ENCODE measurements around the gene SLC31A1.
"Not testable (repeated sequence)": the region's sequence is repeated elsewhere in the genome, so short reads cannot be mapped to it uniquely, and the experiment has no call there.

The SLC31A1 gene

DNA sequence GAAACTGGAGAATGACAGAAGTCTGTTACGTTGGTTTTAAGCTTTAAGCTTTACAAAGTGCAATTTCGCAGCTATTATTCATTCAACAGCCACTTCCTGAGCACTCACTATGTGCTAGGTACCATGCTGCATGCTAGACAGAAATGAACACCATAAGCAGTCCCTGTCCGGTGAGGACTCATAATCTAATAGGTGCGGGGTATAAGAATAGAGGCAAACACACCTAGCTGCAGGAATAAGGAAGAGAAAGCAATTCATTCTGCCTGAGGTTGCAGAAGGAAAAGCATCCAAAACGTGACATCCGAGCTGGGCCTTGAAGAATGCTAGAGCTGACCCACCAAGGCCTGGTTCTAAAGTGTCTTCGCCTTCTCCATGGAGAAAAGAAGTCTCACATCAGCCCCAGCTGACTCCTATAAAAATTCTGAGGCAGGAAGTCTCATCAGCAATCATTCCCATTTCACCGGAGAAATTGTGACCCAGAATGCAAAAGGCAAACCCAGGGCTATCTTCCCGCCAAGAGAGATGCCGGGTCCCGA is 809 bp upstream of the SLC31A1 start:
- DNase-seq (ENCODE audit: low spot score), result peak; percentile 28

DNA sequence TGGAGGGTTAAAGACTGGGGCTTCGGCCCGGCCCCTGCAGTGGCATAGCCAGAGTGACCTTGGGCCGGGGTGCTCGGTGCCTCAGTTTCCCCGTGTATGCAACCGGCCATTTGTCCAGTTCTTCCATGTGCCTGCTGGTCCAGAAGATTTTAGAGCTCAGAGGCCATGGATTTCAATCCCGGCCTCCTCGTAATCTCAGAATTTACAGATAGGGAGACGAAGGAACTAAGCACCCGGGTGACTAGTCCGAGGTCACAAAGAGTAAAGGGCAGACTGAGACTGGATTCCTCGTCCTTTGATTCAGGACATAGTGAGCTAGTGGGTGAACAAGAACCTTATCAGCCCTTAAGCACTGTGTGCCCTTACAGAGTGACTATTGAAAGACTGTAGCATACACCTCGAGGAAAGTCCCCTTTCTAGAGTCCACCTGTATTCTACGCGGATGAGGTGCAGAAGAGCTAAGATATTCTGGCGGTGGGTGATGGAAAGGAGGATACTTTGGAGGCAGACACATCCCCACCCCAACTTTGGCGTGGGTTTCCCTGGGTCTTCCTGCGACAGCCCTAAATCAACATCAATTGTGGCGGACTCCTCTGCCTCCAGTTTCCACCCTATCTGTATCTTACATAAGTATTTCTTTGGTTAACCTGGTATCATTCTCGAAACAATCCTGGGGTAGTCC is 597 bp downstream of the SLC31A1 start:
- DNase-seq (ENCODE audit: low spot score), result peak; percentile 31

DNA sequence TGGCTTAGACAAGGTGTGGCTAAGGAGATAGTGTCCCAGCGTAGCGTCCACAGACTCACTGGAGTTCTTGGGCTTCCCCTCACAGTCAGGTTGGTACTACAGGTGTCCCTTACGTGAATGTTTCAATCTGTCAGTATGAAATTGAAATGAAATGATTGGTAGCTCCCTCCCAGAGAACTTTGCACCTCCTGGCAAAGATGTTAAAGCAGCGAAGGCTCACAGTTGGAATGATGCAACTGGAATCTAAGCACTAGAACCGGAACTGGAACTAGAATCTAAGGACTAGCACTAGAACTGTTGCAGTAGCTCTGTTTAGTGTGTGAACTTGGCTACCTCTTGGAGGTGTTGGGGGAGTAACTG is 1.1 kb downstream of the SLC31A1 start:
- DNase-seq (ENCODE audit: low spot score), result peak; percentile 26

DNA sequence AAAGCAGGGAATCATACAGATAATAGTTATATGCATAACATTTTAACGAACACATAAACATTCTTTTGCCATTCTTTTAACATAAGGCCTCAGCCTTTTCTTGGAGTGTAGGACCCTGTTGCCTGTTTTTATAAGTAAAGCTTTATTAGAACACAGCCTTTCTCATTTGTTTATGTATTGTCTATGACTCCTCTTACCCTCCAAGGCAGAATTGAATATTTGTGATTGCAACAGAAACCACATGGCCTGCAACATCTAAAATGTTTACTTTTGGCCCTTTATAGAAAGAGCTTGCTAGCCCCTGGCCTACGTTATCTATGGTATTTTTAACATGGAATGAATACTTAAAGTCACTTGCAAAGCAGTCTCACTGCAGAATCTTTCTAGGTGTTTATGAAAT is 2.6 kb downstream of the SLC31A1 start:
- DNase-seq (ENCODE audit: low spot score), result no peak

DNA sequence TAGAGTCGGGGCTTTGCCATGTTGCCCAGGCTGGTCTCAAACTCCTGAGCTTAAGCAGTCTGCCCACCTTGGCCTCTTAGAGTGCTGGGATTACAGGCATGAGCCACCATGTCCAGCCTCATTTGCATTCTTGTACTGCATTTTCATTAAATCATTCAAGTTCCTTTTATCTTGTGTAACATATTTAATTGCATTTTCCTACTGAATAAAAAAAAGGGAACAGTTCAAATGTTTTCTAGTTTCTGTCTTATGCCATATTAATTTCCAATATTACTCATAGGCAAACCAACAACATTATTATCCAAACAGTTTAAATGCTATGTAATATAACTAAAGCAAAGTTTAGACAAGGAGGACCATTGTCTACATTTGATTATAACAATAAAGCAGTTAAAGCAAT is 6.1 kb downstream of the SLC31A1 start:
- DNase-seq (ENCODE audit: low spot score), result no peak

DNA sequence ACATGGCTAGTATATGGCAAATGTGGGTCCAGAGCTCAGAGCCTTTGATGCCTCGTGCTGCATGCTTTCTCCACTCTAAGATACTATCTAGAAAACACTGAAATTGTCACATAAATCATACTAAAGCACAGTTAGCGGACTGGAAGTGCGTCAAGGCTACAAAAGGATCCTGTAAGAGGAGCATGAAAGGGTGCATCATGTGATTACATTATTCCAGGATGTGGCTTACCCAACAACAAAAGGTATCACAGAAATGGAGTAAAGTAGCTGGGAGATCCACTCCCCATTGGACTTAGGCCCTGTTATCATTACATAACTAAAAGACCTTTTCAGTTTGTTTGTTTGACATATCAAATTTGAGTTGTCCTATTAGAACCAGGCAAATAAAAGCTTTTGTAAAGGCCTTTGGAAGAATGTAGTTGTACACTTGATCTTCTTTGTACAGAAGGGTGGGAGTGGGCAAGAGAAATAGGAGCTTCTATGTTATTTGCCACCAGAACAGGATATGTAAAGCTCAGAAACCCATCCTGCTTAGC is 6.9 kb downstream of the SLC31A1 start:
- DNase-seq (ENCODE audit: low spot score), result no peak

DNA sequence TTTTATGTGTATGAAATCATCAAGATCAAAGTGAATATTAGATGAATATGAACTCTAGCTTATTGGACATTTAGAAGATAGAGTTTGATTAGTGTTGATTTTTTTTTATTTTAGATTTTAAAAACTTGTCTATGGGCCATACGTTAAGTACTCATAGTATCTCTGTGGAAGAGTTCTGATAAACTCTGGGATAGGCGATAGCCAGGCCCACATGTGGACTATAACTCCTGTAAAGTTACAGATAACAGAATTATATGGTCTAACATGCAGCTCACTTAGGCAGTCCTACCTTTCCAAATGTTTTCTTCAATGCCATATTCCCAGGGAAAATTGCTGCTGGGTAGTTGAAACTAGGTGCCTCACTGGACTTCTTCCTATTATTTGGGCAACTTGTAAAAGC is 10.4 kb downstream of the SLC31A1 start:
- DNase-seq (ENCODE audit: low spot score), result no peak

DNA sequence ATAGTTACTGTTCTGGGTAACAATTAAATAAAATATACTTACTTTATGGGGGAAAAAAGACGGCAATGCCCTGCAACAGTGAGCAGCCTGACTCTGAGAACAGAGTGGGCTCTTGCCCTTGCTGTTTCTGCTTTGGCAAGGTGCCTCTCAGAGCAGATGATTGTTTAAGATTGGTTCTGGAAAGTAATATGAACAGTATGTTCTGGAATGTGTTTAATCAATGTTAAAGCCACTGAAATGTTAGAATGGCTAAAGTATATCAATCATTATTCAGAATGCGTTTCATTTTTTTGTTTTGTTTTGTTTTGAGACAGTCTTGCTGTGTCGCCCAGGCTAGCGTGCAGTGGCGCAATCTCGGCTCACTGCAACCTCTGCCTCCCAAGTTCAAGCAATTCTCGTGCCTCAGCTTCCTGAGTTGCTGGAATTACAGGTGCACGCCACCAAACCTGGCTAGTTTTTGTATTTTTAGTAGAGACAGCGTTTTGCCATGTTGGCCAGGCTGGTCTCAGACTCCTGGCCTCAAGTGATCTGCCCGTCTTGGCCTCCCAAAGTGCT is 14.4 kb downstream of the SLC31A1 start:
- not testable (repeated sequence) for DNase-seq (ENCODE audit: low spot score)

DNA sequence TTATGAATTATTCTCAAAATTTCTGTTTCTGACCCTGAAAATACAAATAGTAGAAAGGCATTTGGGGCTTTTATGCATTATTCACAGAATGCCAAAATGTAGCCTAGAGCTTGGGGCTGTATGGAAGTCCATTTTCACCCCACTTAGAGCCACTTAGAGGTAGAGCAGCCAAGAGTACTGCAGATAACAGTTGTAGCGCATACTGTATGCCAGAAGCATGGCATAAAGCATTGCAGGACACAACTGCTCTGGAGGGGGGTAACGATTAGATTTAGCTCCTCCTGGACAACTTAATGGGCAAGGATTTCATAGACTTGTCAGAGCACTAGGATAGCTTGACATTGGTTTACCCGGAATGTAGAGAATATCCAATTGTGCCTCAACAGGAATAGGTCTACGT is 15.7 kb downstream of the SLC31A1 start:
- DNase-seq (ENCODE audit: low spot score), result no peak

DNA sequence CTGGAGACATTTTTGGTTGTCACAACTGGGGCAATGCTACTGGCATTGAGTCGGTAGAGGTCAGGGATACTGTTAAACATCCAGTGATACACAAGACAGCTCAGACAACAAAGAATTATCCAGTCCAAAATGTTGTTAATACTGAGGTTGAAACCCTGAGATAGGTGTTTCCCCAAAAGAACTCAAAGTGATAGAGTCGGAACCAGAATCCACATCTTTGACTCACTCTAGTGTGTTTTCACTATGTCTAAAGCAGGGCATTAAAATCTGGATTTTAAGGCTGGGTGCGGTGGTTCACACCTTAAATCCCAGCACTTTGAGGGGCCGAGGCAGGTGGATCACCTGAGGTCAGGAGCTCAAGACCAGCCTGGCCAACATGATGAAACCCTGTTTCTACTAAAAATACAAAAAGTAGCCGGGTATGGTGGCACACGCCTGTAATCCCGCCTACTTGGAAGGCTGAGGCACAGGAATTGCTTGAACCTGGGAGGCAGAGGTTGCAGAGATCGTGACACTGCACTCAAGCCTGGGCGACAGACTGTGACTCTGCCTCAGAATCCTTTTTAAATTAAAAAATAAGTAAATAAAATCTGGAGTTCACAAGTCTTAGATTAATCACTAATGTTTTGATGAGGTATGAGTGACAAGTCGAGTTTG is 17.0 kb downstream of the SLC31A1 start:
- no peak for DNase-seq (ENCODE audit: low spot score)

DNA sequence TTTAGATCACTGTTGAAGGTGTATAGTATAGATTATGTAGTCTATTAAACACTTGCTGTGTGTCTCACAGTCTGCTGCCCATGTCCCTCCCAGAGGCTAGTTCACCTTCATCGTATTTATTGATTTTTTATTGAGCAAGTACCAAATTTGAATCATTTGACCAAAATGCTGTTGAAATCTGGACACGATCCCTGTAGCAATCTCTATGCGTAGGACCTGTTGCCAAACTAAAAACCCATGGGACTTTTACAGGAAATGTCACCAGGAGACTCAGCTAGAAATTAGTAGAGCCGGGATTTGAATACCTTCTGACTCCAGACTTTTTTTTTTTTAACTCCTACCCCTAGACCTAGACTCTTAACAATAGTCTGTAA is 17.5 kb downstream of the SLC31A1 start:
- DNase-seq (ENCODE audit: low spot score), result no peak

DNA sequence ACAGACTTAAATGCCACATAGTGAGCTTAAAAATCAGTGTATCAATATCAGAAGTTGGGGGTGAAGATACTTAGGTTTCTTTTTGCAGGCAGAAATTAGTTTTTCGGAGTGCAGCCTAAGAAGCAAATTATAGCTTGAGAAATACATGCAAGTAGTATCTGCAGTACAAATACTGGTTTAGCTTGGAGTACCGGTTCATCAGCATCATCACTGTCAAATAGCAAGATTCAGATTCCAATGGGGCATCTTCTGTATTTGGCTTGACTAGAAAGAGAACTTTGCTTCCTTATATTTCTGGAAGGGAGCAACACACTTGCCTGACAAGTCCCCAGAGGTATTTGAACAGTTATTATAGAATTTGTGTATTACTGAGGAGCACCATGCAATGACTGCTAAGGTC is 19.8 kb downstream of the SLC31A1 start:
- no peak for DNase-seq (ENCODE audit: low spot score)

DNA sequence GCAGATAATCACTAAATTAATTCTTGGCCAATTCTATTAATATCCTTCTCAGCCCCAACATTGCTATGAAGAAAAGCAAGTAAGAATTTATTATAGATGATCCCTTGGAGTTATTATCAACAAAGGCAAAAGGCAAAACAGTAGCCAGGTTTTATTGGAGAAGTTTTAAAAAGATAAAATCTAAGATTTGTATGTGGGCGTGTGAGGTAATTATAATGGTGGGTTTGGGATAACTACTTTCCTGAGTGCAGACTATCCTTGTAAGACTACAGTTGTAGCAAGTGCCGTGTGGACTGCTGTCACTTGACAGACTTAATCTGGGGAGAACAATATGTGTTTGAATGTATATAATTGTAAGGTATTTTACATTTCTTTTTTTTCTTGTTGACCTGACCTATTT is 23.2 kb downstream of the SLC31A1 start:
- DNase-seq (ENCODE audit: low spot score), result no peak

DNA sequence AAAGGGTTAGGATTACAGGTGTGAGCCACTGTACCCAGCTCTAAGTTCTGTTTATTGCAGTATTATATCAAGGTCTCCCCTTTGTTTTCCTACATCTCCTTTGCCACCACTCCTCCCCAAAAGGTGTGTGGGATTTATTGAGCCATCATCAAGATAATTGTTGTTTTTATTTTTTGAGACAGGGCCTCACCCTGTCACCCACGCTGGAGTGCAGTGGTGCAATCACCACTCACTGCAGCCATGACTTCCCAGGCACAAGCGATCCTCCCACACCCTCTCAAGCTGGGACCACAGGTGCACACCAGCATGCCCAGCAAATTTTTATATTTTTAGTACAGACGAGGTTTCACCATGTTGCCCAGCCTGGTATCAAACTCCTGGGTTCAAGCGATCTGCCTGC is 24.6 kb downstream of the SLC31A1 start:
- DNase-seq (ENCODE audit: low spot score), result no peak

DNA sequence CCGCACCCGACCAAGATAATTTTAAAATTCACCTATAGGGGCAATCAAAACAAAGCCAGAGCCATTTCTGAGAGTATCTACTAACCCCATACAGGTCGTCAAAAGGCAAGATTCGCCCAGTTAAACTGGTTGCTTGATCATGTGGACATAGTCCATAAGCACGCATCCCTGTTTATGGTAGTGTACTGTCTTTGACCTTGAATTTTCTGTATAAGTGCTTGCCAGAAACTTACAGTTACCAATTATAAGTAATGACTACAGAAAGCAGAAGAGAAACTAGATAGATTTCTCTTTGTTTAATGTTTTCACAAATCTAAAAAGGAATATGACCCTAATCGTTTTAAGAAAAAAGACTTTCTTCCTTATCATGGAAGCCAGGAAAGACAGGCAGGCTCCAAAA is 25.6 kb downstream of the SLC31A1 start:
- DNase-seq (ENCODE audit: low spot score), result no peak

DNA sequence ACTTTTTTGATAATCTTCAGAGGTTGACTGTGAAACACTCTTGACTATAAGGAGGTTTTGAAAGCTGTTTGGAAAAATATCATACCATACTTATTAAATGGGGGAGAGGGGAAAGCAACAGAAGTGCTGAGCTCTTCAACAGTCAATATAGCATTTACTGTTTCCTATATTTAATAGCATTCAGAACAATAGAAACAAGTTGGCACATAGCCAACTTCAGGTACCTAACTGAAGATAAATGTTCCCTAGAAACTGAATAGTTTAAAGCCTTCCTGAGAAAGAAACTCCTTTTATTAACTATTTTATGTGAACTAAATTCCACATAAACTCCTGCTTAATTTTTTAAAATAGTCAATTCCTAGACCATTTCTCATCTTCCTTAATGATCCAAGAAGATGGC is 26.3 kb downstream of the SLC31A1 start:
- DNase-seq (ENCODE audit: low spot score), result no peak

DNA sequence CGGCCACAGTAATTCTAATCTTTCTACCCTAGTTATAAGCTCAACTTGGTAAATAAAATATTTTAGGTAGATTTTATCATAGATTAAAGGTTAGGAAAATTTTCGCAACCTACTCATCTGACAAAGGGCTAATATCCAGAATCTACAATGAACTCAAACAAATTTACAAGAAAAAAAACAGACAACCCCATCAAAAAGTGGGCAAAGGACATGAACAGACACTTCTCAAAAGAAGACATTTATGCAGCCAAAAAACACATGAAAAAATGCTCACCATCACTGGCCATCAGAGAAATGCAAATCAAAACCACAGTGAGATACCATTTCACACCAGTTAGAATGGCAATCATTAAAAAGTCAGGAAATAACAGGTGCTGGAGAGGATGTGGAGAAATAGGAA is 28.3 kb downstream of the SLC31A1 start:
- not testable (repeated sequence) for DNase-seq (ENCODE audit: low spot score)

DNA sequence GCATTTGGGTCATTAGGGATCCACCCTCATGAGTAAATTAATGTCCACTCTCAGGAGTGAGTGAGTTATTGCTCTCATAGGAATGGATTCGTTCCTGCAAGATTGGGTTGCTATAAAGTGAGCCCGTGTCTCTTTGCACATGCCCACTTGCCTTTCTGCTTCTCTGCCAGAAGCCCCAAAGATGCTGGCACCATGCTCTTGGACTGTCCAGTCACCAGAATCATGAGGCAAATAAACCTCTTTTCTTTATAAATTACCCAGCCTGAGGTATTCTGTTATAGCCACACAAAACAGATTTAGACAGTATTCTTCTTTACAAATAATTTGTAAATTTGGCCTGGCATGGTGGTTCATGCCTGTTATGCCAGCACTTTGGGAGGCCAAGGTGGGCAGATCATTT is 29.5 kb downstream of the SLC31A1 start:
- DNase-seq (ENCODE audit: low spot score), result no peak

DNA sequence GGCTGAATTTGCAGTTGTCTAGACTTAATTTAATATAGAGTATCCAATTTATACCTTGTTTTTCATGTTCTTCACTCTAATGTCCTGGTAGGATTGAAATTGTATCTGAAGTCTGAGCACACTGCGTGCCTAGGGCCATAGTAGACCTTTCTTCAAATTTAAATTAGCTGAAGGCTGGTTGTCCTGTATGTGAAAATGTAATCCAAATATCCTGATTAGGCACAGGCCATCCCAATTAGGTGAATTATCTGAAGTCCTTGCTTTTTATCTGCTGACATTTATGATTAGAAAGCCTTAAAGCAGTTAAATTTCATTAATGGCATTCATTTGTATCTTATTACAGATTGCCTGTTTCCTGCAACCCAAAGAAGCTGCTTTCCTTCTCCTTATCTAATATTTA is 33.6 kb downstream of the SLC31A1 start:
- DNase-seq (ENCODE audit: low spot score), result no peak

DNA sequence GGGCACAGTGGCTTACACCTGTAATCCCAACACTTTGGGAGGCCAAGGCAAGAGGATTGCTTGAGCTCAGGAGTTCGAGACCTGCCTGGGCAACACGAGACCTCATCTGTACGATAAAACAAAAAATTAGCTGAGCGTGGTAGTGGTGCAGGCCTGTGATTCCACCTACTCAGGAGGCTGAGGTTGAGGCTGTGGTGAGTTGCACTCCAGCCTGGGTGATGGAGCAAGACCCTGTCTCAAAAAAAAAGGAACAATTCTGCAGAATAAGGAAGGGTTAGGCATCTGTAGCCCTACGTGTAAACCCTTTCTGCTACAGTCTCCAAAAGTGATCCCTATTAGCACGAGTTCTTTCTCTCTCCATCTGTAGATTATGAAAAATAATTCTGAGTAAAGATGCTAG is 34.1 kb downstream of the SLC31A1 start:
- no peak for DNase-seq (ENCODE audit: low spot score)

DNA sequence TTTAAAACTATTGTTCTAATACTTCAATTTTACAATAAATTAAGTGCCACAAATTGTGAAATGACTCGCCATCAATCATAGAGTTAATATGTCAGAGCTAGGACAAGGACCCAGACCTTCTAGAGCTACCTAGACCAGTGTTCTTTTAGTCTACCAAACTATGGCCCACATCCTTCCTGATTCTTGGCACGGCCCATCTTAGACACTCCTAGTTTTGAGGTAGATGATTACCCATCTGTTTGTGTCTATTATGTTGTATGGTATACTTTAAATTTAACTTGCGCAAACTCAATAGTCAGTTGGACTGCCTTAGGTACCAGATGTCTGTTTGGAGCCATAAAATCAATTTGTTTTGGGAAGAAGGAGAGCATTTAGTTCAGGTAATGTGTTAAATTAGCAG is 36.5 kb downstream of the SLC31A1 start:
- DNase-seq (ENCODE audit: low spot score), result no peak

DNA sequence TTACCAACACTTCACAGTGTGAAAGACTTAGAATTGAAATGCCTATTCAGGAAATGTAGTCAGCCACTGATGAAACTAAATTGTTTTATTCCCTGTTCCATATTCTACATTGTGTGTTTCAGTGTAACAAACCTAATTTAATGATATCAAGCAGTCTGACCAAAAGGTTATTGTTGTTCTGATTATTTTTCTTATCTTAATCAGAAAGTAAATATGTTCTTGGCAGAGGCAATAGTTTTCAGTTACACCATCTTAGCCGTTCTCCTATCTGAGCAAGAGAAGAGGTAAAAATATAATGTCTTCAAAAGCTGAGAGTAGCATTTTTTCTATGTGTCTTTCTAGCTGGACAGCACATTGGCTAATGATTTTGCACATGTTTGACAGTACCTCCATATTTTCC is 36.9 kb downstream of the SLC31A1 start:
- no peak for DNase-seq (ENCODE audit: low spot score)

DNA sequence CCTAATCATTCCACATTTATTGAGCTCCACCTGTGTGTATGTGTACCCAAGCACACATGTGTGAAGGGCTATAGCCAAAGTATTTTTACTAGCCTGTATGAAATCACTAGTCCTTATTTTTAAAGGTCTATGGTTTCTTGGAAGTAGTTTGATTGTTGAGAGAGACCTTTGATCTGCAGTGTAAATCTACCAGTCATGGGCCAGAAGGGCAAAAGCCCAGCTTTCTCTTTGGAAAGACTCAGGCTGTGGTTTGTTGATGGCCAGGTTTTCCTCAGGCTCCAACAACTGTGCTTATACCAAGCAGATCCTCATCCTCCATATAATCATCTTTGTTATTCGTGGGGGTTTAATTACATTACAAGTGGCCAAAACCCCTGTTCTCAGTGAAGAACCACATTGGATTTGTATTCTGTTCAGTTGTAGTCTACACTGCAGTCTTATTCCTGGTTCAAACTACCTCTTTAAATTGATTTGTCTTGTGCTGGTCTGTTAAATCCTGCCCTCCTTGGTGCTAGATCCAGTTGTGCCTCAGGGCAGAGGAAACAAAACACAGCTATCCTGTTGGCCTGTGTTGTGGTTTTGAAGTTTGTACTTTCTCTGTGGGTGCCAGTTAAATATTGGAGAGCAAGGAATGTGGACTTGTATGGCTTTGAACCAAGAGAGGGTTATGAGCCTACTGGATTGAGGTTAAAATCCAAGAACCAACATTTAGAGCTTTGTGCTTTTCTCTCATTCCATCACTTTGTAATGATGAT is 40.8 kb downstream of the SLC31A1 start:
- no peak for DNase-seq (ENCODE audit: low spot score)
